Stomach smooth muscle (tissue), 2 donors: ENCODE data around the gene SPTLC1.
"Not testable (repeated sequence)": the region's sequence is repeated elsewhere in the genome, so short reads cannot be mapped to it uniquely, and the experiment has no call there.

Experiments used
- H3K27ac ChIP-seq: one replicate; pipeline ENCODE4 v1.7.0; 2013; ENCODE audit warnings: mild to moderate bottlenecking, low read length, inconsistent platforms
- H3K27me3 ChIP-seq, 2 donors: one replicate each; pipeline ENCODE4 v1.7.0; 2013; ENCODE audit warnings: low read length in 2 of 2; ENCODE audit not compliant: insufficient read depth in 2 of 2, control insufficient read depth in 1 of 2
- H3K36me3 ChIP-seq, 2 donors: one replicate each; pipeline ENCODE4 v1.7.0; 2013; ENCODE audit warnings: low read length in 2 of 2; ENCODE audit not compliant: control insufficient read depth in 2 of 2, insufficient read depth in 2 of 2
- H3K4me1 ChIP-seq: one replicate; pipeline ENCODE4 v1.7.0; 2013; ENCODE audit warnings: low read length; ENCODE audit not compliant: control insufficient read depth, insufficient read depth
- H3K4me3 ChIP-seq, 2 donors: one replicate each; pipeline ENCODE4 v1.7.0; 2013; ENCODE audit warnings: low read length in 2 of 2
- H3K9ac ChIP-seq, 2 donors: one replicate each; pipeline ENCODE4 v1.7.0; 2013; ENCODE audit warnings: low read length in 2 of 2, mild to moderate bottlenecking in 1 of 2
- H3K9me3 ChIP-seq, 2 donors: one replicate each; pipeline ENCODE4 v1.7.0; 2013; ENCODE audit warnings: low read length in 2 of 2; ENCODE audit not compliant: control insufficient read depth in 2 of 2
- donor health status: healthy.
- donor health status: Pancreatic carcinoma.

SPTLC1 gene

DNA sequence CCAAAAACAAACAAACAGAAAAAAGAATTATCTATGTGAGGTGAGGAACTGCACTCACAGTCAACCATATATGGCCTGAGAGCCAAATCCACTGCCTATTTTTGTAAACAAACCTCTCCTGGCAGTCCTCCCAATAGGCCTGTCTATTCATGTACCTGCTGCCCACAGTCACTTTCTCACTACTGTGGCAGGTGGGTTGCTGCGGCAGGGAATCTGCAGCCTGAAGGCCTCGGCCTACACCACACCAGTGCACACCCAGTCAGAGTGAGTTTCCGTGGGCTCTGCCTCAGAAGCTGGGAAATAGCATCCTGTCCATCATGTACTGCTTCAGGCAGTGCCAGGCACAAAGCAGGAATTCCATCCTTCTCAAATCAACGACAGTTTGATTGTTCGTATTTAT is 82.3 kb downstream of the SPTLC1 start:
- H3K27ac ChIP-seq = no peak overlapping the region
- peaks cover 4 to 15% of the 10 kb centered on the region in 2 donors for H3K36me3 ChIP-seq
- no peaks in the 10 kb centered on the region for H3K9me3 ChIP-seq
- no peak overlapping the region for H3K9ac ChIP-seq
- no peak overlapping the region for H3K4me3 ChIP-seq
- H3K27me3 ChIP-seq = no peaks in the 10 kb centered on the region
- peaks cover 36% of the 10 kb centered on the region for H3K4me1 ChIP-seq

DNA sequence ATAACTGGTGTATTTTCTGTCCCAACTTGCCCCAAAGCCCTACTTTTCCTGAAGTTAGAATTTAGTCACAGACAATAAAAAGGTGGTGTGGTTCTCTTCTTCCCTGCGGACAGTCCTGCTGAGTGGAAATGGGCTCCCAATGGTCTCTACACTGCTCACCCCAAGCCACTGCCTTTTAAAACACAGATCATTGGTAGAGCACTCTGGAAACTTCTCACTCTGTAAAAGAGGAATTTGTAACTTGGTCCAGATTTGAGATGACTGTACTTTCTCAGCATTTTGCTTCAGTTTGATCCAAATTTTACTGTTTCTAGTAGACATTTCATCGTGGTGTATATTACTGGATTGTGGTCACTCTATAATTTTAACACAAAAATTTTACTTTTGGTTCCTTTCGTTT is 84.8 kb downstream of the SPTLC1 start:
- Histone ChIP-seq H3K9ac (no peak overlapping the region), H3K36me3 (peaks cover 4 to 12% of the 10 kb centered on the region in 2 donors), H3K4me3 (no peak overlapping the region)

DNA sequence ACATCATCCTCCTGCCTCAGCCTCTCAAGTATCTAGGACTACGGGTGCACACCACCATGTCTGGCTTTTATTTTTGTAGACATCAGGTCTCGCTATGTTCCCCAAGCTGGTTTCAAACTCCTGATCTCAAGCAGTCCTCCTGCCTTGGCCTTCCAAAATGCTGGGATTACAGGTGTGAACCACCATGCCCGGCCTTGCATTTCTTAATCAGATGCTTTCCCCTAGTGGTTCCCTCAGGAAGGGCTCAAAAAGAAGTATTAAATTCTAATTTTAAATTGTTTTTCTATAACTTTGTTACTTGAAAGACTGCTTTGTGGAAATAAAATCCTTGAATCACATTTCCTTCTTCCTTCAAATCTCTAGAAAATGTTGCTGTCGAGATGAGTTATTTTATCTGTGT is 85.7 kb downstream of the SPTLC1 start:
- no peaks in the 10 kb centered on the region for H3K27me3 ChIP-seq
- H3K9ac ChIP-seq = no peak overlapping the region
- H3K4me1 ChIP-seq = peaks cover 8% of the 10 kb centered on the region
- no peak overlapping the region for H3K4me3 ChIP-seq
- peaks cover 4 to 12% of the 10 kb centered on the region in 2 donors for H3K36me3 ChIP-seq
- no peaks in the 10 kb centered on the region for H3K9me3 ChIP-seq
- H3K27ac ChIP-seq = no peak overlapping the region

More for the DNA sequence above, 84.8 kb downstream of the SPTLC1 start:
- peaks cover 15% of the 10 kb centered on the region for H3K4me1 ChIP-seq
- no peak overlapping the region for H3K27ac ChIP-seq
- H3K27me3 ChIP-seq = no peaks in the 10 kb centered on the region
- H3K9me3 ChIP-seq = no peaks in the 10 kb centered on the region

DNA sequence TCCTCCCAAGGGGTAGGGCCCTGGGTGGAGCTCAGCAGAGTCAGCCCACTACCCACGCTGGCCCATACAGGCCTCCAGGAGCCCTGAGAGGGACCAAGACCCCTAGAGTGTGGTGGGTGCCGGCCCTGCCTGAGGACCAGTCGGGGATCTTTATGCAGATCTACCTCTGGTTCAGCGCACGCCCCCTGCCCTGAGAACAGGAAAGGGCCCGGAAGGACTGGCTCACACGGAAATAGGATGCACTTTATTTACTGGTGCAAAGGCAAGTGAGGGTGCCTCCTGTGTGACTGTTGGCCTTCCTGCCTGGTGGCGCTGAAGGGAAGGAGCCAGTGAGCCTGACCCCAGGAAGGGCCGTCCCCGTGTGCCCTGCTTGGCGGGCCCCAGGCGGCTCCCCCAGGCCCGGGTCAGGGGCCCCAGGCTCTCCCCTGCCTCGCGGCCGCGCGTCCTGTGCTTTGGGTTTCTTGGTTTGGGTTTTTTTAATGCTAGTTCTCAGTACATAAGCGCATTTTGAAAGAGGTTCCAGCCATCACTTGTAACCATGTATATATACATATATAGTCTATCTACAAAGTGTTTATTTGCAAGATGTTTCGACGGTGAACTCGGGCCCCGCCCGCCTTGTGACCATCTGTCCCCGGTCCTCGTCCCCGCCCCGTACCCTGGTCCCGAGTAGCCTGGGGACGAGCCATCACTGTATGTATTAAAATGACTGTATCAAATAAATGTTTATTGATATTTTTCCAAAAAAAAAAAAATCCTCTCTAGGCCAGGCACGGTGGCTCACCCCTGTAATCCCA is 88.8 kb downstream of the SPTLC1 start:
- no peaks in the 10 kb centered on the region for H3K27me3 ChIP-seq
- H3K4me3 ChIP-seq = no peak overlapping the region
- H3K9ac ChIP-seq = no peak overlapping the region
- H3K9me3 ChIP-seq = no peaks in the 10 kb centered on the region
- H3K36me3 ChIP-seq = no peaks in the 10 kb centered on the region
- H3K4me1 ChIP-seq = no peaks in the 10 kb centered on the region
- no peak overlapping the region for H3K27ac ChIP-seq

DNA sequence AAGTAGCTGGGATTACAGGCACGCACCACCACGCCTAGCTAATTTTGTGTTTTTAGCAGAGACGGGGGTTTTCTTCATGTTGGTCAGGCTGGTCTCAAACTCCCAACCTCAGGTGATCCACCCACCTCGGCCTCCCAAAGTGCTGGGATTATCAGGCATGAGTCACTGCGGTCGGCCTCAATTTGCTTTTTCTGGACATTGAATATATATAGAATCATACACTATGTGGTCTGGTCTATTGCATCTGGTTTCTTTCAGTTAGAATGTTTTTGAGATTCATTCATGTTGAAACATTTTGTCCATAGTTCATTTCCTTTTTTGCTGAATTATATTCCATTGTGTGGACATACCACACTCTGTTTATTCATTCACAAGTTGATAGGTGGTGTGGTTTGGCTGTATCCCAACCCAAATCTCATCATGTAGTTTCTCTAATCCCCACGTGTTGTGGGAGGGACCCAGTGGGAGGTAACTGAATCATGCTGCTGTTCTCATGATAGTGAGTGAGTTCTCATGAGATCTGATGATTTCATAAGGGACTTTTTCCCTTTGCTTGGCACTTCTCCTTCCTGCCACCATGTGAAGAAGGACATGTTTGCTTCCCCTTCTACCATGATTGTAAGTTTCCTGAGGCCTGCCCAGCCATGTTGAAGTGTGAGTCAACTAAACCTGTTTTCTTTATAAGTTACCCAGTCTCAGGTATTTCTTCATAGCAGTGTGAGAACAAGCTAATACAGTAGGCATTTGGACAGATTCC is 93.2 kb downstream of the SPTLC1 start:
- not testable (repeated sequence) for H3K9me3 ChIP-seq, H3K27me3 ChIP-seq, H3K36me3 ChIP-seq, H3K4me3 ChIP-seq, H3K9ac ChIP-seq, H3K4me1 ChIP-seq, H3K27ac ChIP-seq

DNA sequence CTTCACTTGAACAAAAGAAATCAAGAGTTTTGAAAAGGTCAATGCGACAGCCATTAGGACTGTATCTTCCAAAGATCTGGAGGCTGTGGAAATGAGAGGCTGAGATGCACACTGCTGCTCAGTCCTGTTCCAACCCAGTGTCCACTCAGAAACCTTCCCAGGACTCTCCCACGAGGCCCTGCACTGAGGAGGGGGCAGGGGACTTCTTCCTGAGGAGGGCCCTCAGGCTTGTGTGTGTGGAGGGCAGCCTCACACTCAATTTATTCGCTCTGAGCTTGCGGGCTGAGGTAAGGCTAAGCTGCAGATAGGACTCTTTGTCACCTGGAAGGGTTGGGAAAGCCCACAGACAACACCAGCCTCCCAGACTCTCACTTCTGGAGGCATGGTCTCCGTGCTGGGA is 95.6 kb downstream of the SPTLC1 start:
- Histone ChIP-seq H3K9me3 (no peaks in the 10 kb centered on the region), H3K27me3 (no peaks in the 10 kb centered on the region), H3K9ac (no peak overlapping the region), H3K27ac (no peak overlapping the region), H3K4me1 (no peaks in the 10 kb centered on the region), H3K4me3 (no peak overlapping the region), H3K36me3 (no peaks in the 10 kb centered on the region)

DNA sequence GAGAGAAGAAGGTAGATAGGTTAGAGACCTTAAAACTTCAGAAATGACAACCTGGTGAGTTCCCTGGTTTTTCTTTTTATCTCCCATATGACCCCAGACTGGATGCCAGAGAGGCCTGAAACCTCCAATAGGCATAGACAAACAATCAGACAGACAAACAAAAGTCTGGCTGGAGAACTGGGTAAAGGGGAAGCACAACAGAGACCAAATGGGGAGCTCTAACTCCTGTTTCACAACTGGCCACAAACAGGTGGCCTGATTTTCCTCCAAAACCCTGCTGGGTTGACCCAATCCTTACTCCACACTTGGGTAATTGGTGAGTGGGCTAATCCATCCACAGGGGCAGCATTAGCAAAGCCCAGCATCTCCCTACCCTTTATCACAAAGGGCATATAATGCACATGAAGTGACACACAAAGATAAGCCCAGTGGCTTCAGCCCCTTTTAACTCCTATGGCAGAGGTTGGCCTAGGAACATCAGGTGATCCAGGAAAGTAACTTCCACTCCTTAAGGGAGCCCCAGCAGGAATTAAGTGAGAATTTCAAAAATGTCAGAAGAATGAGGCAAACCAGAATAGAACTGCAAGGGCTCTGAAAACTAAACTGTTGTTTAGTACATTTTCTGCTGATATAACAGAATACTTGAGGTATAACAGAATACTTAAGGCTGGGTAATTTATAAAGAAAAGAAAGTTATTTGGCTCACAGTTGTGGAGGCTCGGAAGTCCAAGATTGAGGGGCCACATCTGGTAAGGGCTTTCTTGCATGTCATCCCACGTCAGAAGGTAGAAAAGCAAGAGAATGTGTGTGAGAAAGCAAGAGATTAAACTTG is 104.3 kb downstream of the SPTLC1 start:
- H3K27ac ChIP-seq = no peak overlapping the region
- H3K36me3 ChIP-seq = no peaks in the 10 kb centered on the region
- H3K27me3 ChIP-seq = no peaks in the 10 kb centered on the region
- H3K9me3 ChIP-seq = no peaks in the 10 kb centered on the region
- H3K4me3 ChIP-seq = no peak overlapping the region
- no peaks in the 10 kb centered on the region for H3K4me1 ChIP-seq
- H3K9ac ChIP-seq = no peak overlapping the region

DNA sequence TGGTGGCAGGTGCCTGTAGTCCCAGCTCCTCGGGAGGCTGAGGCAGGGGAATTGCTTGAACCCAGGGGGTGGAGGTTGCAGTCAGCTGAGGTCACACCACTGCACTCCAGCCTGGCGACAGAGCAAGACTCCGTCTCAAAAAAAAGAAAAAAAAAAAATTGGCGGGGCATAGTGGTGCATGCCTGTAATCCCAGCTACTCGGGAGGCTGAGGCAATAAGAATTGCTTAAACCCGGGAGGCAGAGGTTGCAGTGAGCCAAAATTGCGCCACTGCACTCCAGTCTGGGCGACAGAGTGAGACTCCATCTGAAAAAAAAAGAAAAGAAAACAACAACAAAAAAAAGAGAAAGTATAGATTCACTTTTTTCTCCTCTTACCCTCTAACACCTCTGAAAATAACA is 105.0 kb downstream of the SPTLC1 start:
- not testable (repeated sequence) for H3K36me3 ChIP-seq, H3K9me3 ChIP-seq, H3K4me3 ChIP-seq, H3K9ac ChIP-seq, H3K4me1 ChIP-seq, H3K27ac ChIP-seq, H3K27me3 ChIP-seq

DNA sequence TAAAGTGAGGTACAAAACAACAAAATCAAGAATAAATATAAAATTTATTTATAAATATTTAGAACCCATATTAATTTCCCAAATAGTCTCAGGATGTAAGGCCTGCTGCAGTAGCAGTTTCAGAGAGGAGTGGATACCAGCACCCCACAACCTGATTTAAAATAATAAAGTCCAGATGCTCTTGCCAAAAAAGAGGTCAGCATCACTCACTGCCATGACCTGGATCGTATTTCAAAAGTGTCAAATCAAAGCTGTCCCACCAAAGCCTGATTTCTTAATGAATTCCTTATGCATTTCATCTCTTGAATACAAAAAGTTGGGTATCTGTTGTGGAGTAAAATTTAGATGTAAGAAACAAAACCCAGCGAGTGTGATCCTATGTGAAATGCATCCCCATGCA is 107.2 kb downstream of the SPTLC1 start:
- no peaks in the 10 kb centered on the region for H3K9me3 ChIP-seq
- H3K9ac ChIP-seq = no peak overlapping the region
- no peak overlapping the region for H3K27ac ChIP-seq
- no peaks in the 10 kb centered on the region for H3K4me1 ChIP-seq
- H3K4me3 ChIP-seq = no peak overlapping the region
- no peaks in the 10 kb centered on the region for H3K36me3 ChIP-seq
- no peaks in the 10 kb centered on the region for H3K27me3 ChIP-seq

DNA sequence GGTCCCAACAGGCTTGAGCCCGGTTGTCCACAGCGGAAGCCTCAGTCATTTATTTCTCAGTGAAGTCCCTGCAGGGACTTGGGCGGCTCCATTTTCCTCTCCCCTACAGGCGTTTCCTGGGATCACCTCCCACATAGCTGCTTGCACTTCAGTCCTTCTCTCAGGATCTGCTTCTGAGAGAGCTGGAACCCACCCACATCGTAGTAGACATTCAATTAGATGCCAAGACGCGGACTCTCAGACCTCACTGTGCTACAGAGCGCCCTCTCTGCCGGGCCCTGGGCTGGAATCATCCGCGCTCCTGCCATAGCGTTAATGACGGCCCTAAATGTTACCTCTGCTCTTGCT is 111.2 kb downstream of the SPTLC1 start:
- no peak overlapping the region for H3K9ac ChIP-seq
- no peaks in the 10 kb centered on the region for H3K27me3 ChIP-seq
- H3K4me1 ChIP-seq = no peaks in the 10 kb centered on the region

More for the DNA sequence above, 111.2 kb downstream of the SPTLC1 start:
- Histone ChIP-seq H3K36me3 (no peaks in the 10 kb centered on the region), H3K27ac (no peak overlapping the region), H3K4me3 (no peak overlapping the region), H3K9me3 (no peaks in the 10 kb centered on the region)
